GM12878 (cell line): Measurements from ENCODE around the gene NAXE. TPM values are rescaled to one million over a fixed set of nuclear protein-coding genes. Genes with fewer than 3 reads are reported as not detected.
A peak's percentile ranks its signal among the peaks of the same experiment; 100 is the strongest.

ENCODE experiments used
- ATAC-seq: fragments of 200-7000 bp; cut with Tn5 transposase; 3 replicates; pipeline ENCODE4 v1.9.1; 2020; ENCODE audit warnings: mild to moderate bottlenecking, moderate library complexity
- BruUV-seq: library from RNA; stranded (reverse); fragments of 400-500 nt; replicated peaks from 2 replicates; lab custom pipeline; 2021; lab: Mats Ljungman, UMichigan
- CTCF ChIA-PET: fragments of 300-600 bp; sonication (Branson Sonifier 250); formaldehyde crosslinking; extraction: SDS; loops from one replicate; lab custom pipeline; 2021; ENCODE audit warnings: inconsistent platforms; lab: Yijun Ruan, JAX
- POLR2A ChIA-PET: fragments of 350-600 bp; formaldehyde crosslinking; extraction: SDS; loops from one replicate; lab custom pipeline; 2021; ENCODE audit warnings: inconsistent platforms; lab: Charles Lee
- RAD21 ChIA-PET: fragments of 300-600 bp; sonication (Branson Sonifier 250); formaldehyde crosslinking; loops from one replicate; lab custom pipeline; 2023; ENCODE audit warnings: antibody characterized with exemption; ENCODE audit not compliant: unreplicated experiment; lab: Charles Lee
- SMC1A ChIA-PET: fragments of 300-600 bp; sonication (Branson Sonifier 250); formaldehyde crosslinking; loops from one replicate; lab custom pipeline; 2023; ENCODE audit not compliant: unreplicated experiment, uncharacterized antibody; lab: Charles Lee
- DNase-seq: peaks from one replicate; pipeline ENCODE4 v3.0.0-alpha.2; 2011; ENCODE audit warnings: low read depth, low spot score
- FAIRE-seq: peaks from 3 replicates; lab custom pipeline; 2011; peaks lifted over from hg19 to GRCh38; lab: Jason Lieb, UNC
- H2AFZ ChIP-seq: 2 replicates; pipeline ENCODE4 v1.6.0; 2011; ENCODE audit warnings: low read depth, low read length, control low read depth; ENCODE audit not compliant: control insufficient read depth
- H3K27ac ChIP-seq: 2 replicates; pipeline ENCODE4 v1.5.1; 2011; ENCODE audit warnings: control low read depth; ENCODE audit not compliant: control insufficient read depth, insufficient read depth
- H3K27me3 ChIP-seq, 2 experiments: replicated peaks in 1 of 2; 2 replicates each; pipeline versions ENCODE4 v1.6.0 to v1.6.1; 2011; ENCODE audit warnings: low read length in 1 of 2; ENCODE audit not compliant: control insufficient read depth in 2 of 2, insufficient read depth in 2 of 2
- H3K36me3 ChIP-seq, 2 experiments: 2 replicates each; pipeline ENCODE4 v1.5.1; 2011; ENCODE audit warnings: low read length in 1 of 2; ENCODE audit not compliant: control insufficient read depth in 2 of 2, insufficient read depth in 2 of 2
- H3K4me1 ChIP-seq: 2 replicates; pipeline ENCODE4 v1.6.1; 2011; ENCODE audit warnings: mild to moderate bottlenecking, low read length, moderate library complexity, mixed read lengths; ENCODE audit not compliant: control insufficient read depth, insufficient read depth
- H3K4me2 ChIP-seq: 2 replicates; pipeline ENCODE4 v1.6.0; 2011; ENCODE audit warnings: control low read depth; ENCODE audit not compliant: control insufficient read depth, insufficient read depth
- H3K4me3 ChIP-seq: fragments of 200-600 bp; sonication (generic); 2 replicates; pipeline ENCODE4 v1.5.1; 2016
- H3K79me2 ChIP-seq: 2 replicates; pipeline ENCODE4 v1.6.0; 2011; ENCODE audit warnings: low read length; ENCODE audit not compliant: control insufficient read depth, insufficient read depth
- H3K9ac ChIP-seq: 2 replicates; pipeline ENCODE4 v1.8.0; 2011; ENCODE audit warnings: low read length, control low read depth, mixed read lengths; ENCODE audit not compliant: control insufficient read depth, insufficient read depth
- H3K9me3 ChIP-seq: replicated peaks from 3 replicates; pipeline ENCODE4 v1.5.1; 2011; ENCODE audit warnings: mild to moderate bottlenecking, low read length; ENCODE audit not compliant: control insufficient read depth, insufficient read depth
- H4K20me1 ChIP-seq: 2 replicates; pipeline ENCODE4 v1.6.0; 2011; ENCODE audit not compliant: control insufficient read depth, insufficient read depth
- ATF3 ChIP-seq: IDR thresholded peaks from 2 replicates; pipeline ENCODE4 v1.6.1; 2011; ENCODE audit warnings: low read depth, mild to moderate bottlenecking, low read length, moderate library complexity, borderline replicate concordance; ENCODE audit errors: extremely low read depth
- CHD4 ChIP-seq: fragments of 200-600 bp; sonication (generic); IDR thresholded peaks from 2 replicates; pipeline ENCODE4 v1.6.1; 2016; ENCODE audit warnings: mild to moderate bottlenecking
- CTCF ChIP-seq, 3 experiments: IDR thresholded peaks in 2 of 3; conservative IDR thresholded peaks in 1 of 3; 2 replicates each; pipeline ENCODE4 v1.5.1; 2011; ENCODE audit warnings: low read depth in 3 of 3, low read length in 3 of 3, mild to moderate bottlenecking in 3 of 3, control low read depth in 2 of 3, moderate library complexity in 2 of 3, inconsistent platforms in 1 of 3, mixed read lengths in 1 of 3; ENCODE audit not compliant: control insufficient read depth in 2 of 3, insufficient read depth in 1 of 3; ENCODE audit errors: extremely low read depth in 1 of 3
- MEF2B ChIP-seq: fragments of 450-650 bp; IDR thresholded peaks from 2 replicates; pipeline ENCODE4 v1.6.1; 2018; ENCODE audit warnings: mild to moderate bottlenecking, moderate library complexity; ENCODE audit not compliant: partially characterized antibody, poor library complexity, severe bottlenecking
- POLR2AphosphoS2 ChIP-seq: IDR thresholded peaks from 2 replicates; pipeline ENCODE4 v1.6.1; 2011; ENCODE audit warnings: low read depth, mild to moderate bottlenecking, low read length, improper control_type of control experiment, moderate library complexity
- POU2F2 ChIP-seq: IDR thresholded peaks from 3 replicates; pipeline ENCODE4 v1.6.1; 2011; ENCODE audit warnings: low read depth, mild to moderate bottlenecking, low read length, borderline replicate concordance
- TAF1 ChIP-seq: IDR thresholded peaks from 2 replicates; pipeline ENCODE4 v1.6.1; 2011; ENCODE audit warnings: mild to moderate bottlenecking, low read depth, low read length, borderline replicate concordance
- ZNF592 ChIP-seq: fragments of 450-650 bp; IDR thresholded peaks from 2 replicates; pipeline ENCODE4 v1.6.1; 2017; ENCODE audit warnings: mild to moderate bottlenecking, moderate library complexity
- ZSCAN29 ChIP-seq: fragments of 450-650 bp; IDR thresholded peaks from 2 replicates; pipeline ENCODE4 v1.6.1; 2017; ENCODE audit warnings: mild to moderate bottlenecking, moderate library complexity
- WGBS: methylation state at CpG from one replicate; pipeline ENCODE4 v1.1.6; 2016; ENCODE audit warnings: low lambda C conversion rate; ENCODE audit not compliant: insufficient replicate concordance, insufficient coverage; ENCODE audit errors: missing lambda C conversion rate; 5-methylcytosine and 5-hydroxymethylcytosine counted together
- in situ Hi-C: fragments of 300-500 bp; cut with MboI; formaldehyde crosslinking; loops from 9 replicates; pipeline ENCODE4 v1.14.3; 2018; ENCODE audit warnings: mixed read lengths
- intact Hi-C: fragments of 100-400 bp; cut with micrococcal nuclease; formaldehyde crosslinking; loops from one replicate; pipeline ENCODE4 v1.14.2; 2022; ENCODE audit not compliant: unreplicated experiment
- polyA plus RNA-seq, 11 experiments: library from polyadenylated mRNA; depleted of rRNA in 4 of 11; unstranded in 6 of 11; stranded (reverse) in 5 of 11; fragments of >200 nt; fragmentation: Nextera tagmentation in 4 of 11; fragmentation: Illumina TruSeq in 1 of 11; extraction: Ambion mirVana in 4 of 11; extraction: Trizol in 1 of 11; gene quantifications; 1 replicate in 1 of 11; 2 replicates in 10 of 11; pipeline versions ENCODE4 v1.2.1 to v1.2.3, GENCODE V29; 2011 to 2016; ENCODE audit warnings: inconsistent platforms in 2 of 11, missing spikeins in 2 of 11, low read depth in 1 of 11
- total RNA-seq, 4 experiments: library from RNA; depleted of rRNA in 3 of 4; stranded (reverse); fragments of >200 nt in 3 of 4; fragmentation: Illumina TruSeq in 1 of 4; extraction: Trizol in 1 of 4; gene quantifications; 2 replicates each; pipeline versions ENCODE4 v1.2.1 to v1.2.3, GENCODE V29; 2013 to 2021

Gene NAXE
- total and polyA plus RNA-seq, 10 of the 15 experiments (the other 5 are each of a cell fraction or from before 2014, with no cell fraction given) = 17.8 to 93.3 (median 68.8) TPM

GRCh38 chr1:156565519-156565918, 26.1 kb upstream of the NAXE start:
- Histone ChIP-seq H2AFZ (no peak overlapping the region), H3K27ac (no peak overlapping the region), H3K9ac (no peak overlapping the region), H3K79me2 (no peaks in the 10 kb centered on the region), H3K27me3 (no peaks in the 10 kb centered on the region), H3K4me1 (no peaks in the 10 kb centered on the region), H3K4me2 (no peak overlapping the region), H3K9me3 (no peaks in the 10 kb centered on the region), H4K20me1 (no peaks in the 10 kb centered on the region), H3K4me3 (no peak overlapping the region), H3K36me3 (no peaks in the 10 kb centered on the region)
- ATAC-seq (no peak; the same call in 2 of the 3 replicates), FAIRE-seq (no peak), DNase-seq (no peak)
- ChIA-PET SMC1A (interaction anchor here (1.0 to 2.7 kb wide), 2 partner anchors 11 to 85 kb away, joined by 3 to 9 read pairs; no protein-coding TSS in a partner anchor), RAD21 (interaction anchor here (0.6 kb wide), 1 partner anchor 39 kb away, joined by 3 read pairs; no protein-coding TSS in a partner anchor), CTCF (interaction anchor here (1.0 to 1.9 kb wide), 2 partner anchors 85 to 119 kb away, joined by 3 to 6 read pairs; no protein-coding TSS in a partner anchor), POLR2A (interaction anchor here (0.6 kb wide), 1 partner anchor 107 kb away, joined by 3 read pairs; no protein-coding TSS in a partner anchor)
- intact Hi-C loops (no loop called here), in situ Hi-C loops (no loop called here)
- TF ChIP-seq POU2F2 (no peak), CTCF (IDR thresholded peaks at IDR 0.05 in 2 of 3, conservative IDR thresholded peaks at IDR 0.05 in 1 of 3; ENCODE audit: control insufficient read depth in 2 of 3, extremely low read depth in 1 of 3, insufficient read depth in 1 of 3, low read depth in 3 of 3, low read length in 3 of 3) (0 out of 6 replicates have a peak, but pooled peaks of 1 of the 3 experiments have one; percentile 1), MEF2B (no peak)
- 74% methylated on average over 2 of the region's 2 CpGs for WGBS
- no TSS peak for BruUV-seq

GRCh38 chr1:156566436-156566835, 25.1 kb upstream of the NAXE start:
- SMC1A ChIA-PET = interaction anchor here (1.0 to 2.7 kb wide), 2 partner anchors 12 to 86 kb away, joined by 3 to 9 read pairs; no protein-coding TSS in a partner anchor
- H3K36me3 ChIP-seq = no peaks in the 10 kb centered on the region
- 100% methylated on average over 4 of the region's 4 CpGs for WGBS
- H4K20me1 ChIP-seq = no peaks in the 10 kb centered on the region
- intact Hi-C loops (no loop called here), in situ Hi-C loops (no loop called here)
- no peaks in the 10 kb centered on the region for H3K27me3 ChIP-seq
- H3K9me3 ChIP-seq = no peaks in the 10 kb centered on the region
- POLR2A ChIA-PET = no interaction called here
- no peak overlapping the region for H2AFZ ChIP-seq
- no peak overlapping the region for H3K4me2 ChIP-seq
- H3K4me3 ChIP-seq = no peak overlapping the region
- no peak overlapping the region for H3K9ac ChIP-seq
- H3K79me2 ChIP-seq = no peaks in the 10 kb centered on the region
- CTCF ChIA-PET = interaction anchor here (1.9 kb wide), 1 partner anchor 120 kb away, joined by 6 read pairs; no protein-coding TSS in a partner anchor
- ATAC-seq (no peak), FAIRE-seq (no peak), DNase-seq (no peak)
- RAD21 ChIA-PET = no interaction called here
- no TSS peak for BruUV-seq
- H3K4me1 ChIP-seq = 0 out of 2 replicates have a peak, but pooled peaks cover under 1% of the 10 kb centered on the region
- H3K27ac ChIP-seq = no peak overlapping the region
- no peak for TF ChIP-seq CHD4
- no peak for TF ChIP-seq ZSCAN29
- no peak for TF ChIP-seq POLR2AphosphoS2
- no peak for TF ChIP-seq ATF3
- no peak for TF ChIP-seq ZNF592
- no peak for TF ChIP-seq TAF1
